CD14-positive monocyte (primary cell): ENCODE results near the gene MAP3K20. TPM values are rescaled to one million over a fixed set of nuclear protein-coding genes. Genes with fewer than 3 reads are reported as not detected.

ENCODE experiments used
- DNase-seq, 3 donors: peaks; one replicate each; pipeline ENCODE4 v3.0.0-alpha.2; 2011 to 2022
- H2AFZ ChIP-seq: 2 replicates; pipeline ENCODE4 v1.6.0; 2012; ENCODE audit warnings: mild to moderate bottlenecking, low read depth, low read length, inconsistent platforms; ENCODE audit not compliant: insufficient read depth, poor library complexity, severe bottlenecking
- H3K27ac ChIP-seq, 2 donors: 1 replicate in 1 of 2; 2 replicates in 1 of 2; pipeline ENCODE4 v1.5.1; 2012 to 2013; ENCODE audit warnings: low read length in 2 of 2, control low read depth in 1 of 2, inconsistent platforms in 1 of 2, low read depth in 1 of 2, mild to moderate bottlenecking in 1 of 2
- H3K27me3 ChIP-seq, 2 donors: one replicate each; pipeline versions ENCODE4 v1.6.0 to v1.6.1; 2011 to 2013; ENCODE audit warnings: low read length in 2 of 2; ENCODE audit not compliant: control insufficient read depth in 2 of 2, insufficient read depth in 2 of 2
- H3K36me3 ChIP-seq, 2 donors: replicated peaks in 1 of 2; 1 replicate in 1 of 2; 2 replicates in 1 of 2; pipeline versions ENCODE4 v1.5.1 to v1.6.1; 2012 to 2013; ENCODE audit warnings: low read length in 2 of 2, control low read depth in 1 of 2, inconsistent platforms in 1 of 2, mild to moderate bottlenecking in 1 of 2; ENCODE audit not compliant: insufficient read depth in 2 of 2, control insufficient read depth in 1 of 2
- H3K4me1 ChIP-seq, 2 donors: 1 replicate in 1 of 2; 2 replicates in 1 of 2; pipeline versions ENCODE4 v1.5.1 to v1.6.1; 2012 to 2013; ENCODE audit warnings: low read length in 2 of 2, control low read depth in 1 of 2, inconsistent platforms in 1 of 2, mild to moderate bottlenecking in 1 of 2, moderate library complexity in 1 of 2; ENCODE audit not compliant: insufficient read depth in 2 of 2, control insufficient read depth in 1 of 2
- H3K4me2 ChIP-seq: replicated peaks from 2 replicates; pipeline ENCODE3; 2012; ENCODE audit warnings: low read length, moderate library complexity, mild to moderate bottlenecking; ENCODE audit not compliant: poor library complexity, severe bottlenecking; ENCODE audit errors: extremely low read depth
- H3K4me3 ChIP-seq, 3 experiments: fragments of 200-600 bp in 1 of 3; sonication (generic) in 1 of 3; replicated peaks in 1 of 3; 1 replicate in 2 of 3; 2 replicates in 1 of 3; pipeline ENCODE4 v1.5.1; 2011 to 2013; ENCODE audit warnings: low read length in 3 of 3, mild to moderate bottlenecking in 3 of 3, control low read depth in 2 of 3, low read depth in 2 of 3, inconsistent platforms in 1 of 3, moderate library complexity in 1 of 3
- H3K79me2 ChIP-seq: 2 replicates; pipeline ENCODE4 v1.6.0; 2012; ENCODE audit warnings: mild to moderate bottlenecking, control low read depth, inconsistent platforms, low read length, moderate library complexity; ENCODE audit not compliant: insufficient read depth
- H3K9ac ChIP-seq: 2 replicates; pipeline ENCODE4 v1.6.0; 2017; ENCODE audit warnings: low read length, mild to moderate bottlenecking; ENCODE audit not compliant: insufficient read depth, poor library complexity, severe bottlenecking
- H3K9me3 ChIP-seq, 2 donors: replicated peaks in 1 of 2; 1 replicate in 1 of 2; 2 replicates in 1 of 2; pipeline versions ENCODE4 v1.5.1 to v1.6.1; 2012 to 2013; ENCODE audit warnings: low read length in 2 of 2, control low read depth in 1 of 2; ENCODE audit not compliant: control insufficient read depth in 1 of 2, insufficient read depth in 1 of 2
- H4K20me1 ChIP-seq: 2 replicates; pipeline ENCODE4 v1.6.0; 2012; ENCODE audit warnings: mild to moderate bottlenecking, low read length, control low read depth, moderate library complexity; ENCODE audit not compliant: insufficient read depth
- H3K27ac Mint-ChIP-seq, 7 donors: one replicate each; pipeline ENCODE4 v1.8.0; 2020; ENCODE audit warnings: mild to moderate bottlenecking in 7 of 7, mixed read lengths in 7 of 7, moderate library complexity in 6 of 7, inconsistent platforms in 2 of 7
- H3K27me3 Mint-ChIP-seq, 3 donors: one replicate each; pipeline ENCODE4 v1.8.0; 2021 to 2022; ENCODE audit warnings: low read depth in 3 of 3, mild to moderate bottlenecking in 3 of 3, mixed read lengths in 3 of 3, moderate library complexity in 3 of 3, inconsistent platforms in 1 of 3
- H3K36me3 Mint-ChIP-seq, 2 donors: one replicate each; pipeline ENCODE4 v1.8.0; 2020; ENCODE audit warnings: mixed read lengths in 2 of 2, inconsistent platforms in 1 of 2, mild to moderate bottlenecking in 1 of 2
- H3K4me1 Mint-ChIP-seq: one replicate; pipeline ENCODE4 v1.8.0; 2020; ENCODE audit warnings: mild to moderate bottlenecking, mixed read lengths
- H3K4me3 Mint-ChIP-seq, 2 donors: one replicate each; pipeline ENCODE4 v1.8.0; 2020; ENCODE audit warnings: mild to moderate bottlenecking in 2 of 2, mixed read lengths in 2 of 2, moderate library complexity in 1 of 2
- H3K9me3 Mint-ChIP-seq, 7 donors: one replicate each; pipeline ENCODE4 v1.8.0; 2020 to 2022; ENCODE audit warnings: mixed read lengths in 7 of 7, mild to moderate bottlenecking in 6 of 7, moderate library complexity in 6 of 7, inconsistent platforms in 2 of 7
- CTCF ChIP-seq: fragments of 200-600 bp; IDR thresholded peaks from one replicate; pipeline ENCODE4 v1.8.0; 2022; ENCODE audit warnings: antibody characterized with exemption, mild to moderate bottlenecking
- WGBS: methylation state at CpG from one replicate; pipeline ENCODE4 v1.1.5; 2013; ENCODE audit warnings: missing lambda C conversion rate; ENCODE audit not compliant: insufficient coverage; 5-methylcytosine and 5-hydroxymethylcytosine counted together
- intact Hi-C, 2 donors: fragments of 100-400 bp; cut with micrococcal nuclease; formaldehyde crosslinking; loops; one replicate each; pipeline versions ENCODE4 v1.15.0 to v1.15.1; 2023
- polyA plus RNA-seq, 3 donors: library from polyadenylated mRNA; depleted of rRNA in 1 of 3; unstranded in 2 of 3; stranded (reverse) in 1 of 3; fragments of 300-500 nt in 2 of 3; fragments of >200 nt in 1 of 3; fragmentation: Illumina TruSeq in 2 of 3; gene quantifications; 1 replicate in 2 of 3; 2 replicates in 1 of 3; pipeline ENCODE4 v1.2.3, GENCODE V29; 2012 to 2021

The MAP3K20 gene
- polyA plus RNA-seq, 3 donors, result 14.3 to 30.7 (median 21.6) TPM

GRCh38 chr2:173118395-173118794, 42.7 kb downstream of the MAP3K20 start:
- no peak for TF ChIP-seq CTCF
- 100% methylated on average over 1 of the region's 1 CpG for WGBS
- Histone ChIP-seq H3K4me3 (no peak overlapping the region), H4K20me1 (peaks cover 93% of the 10 kb centered on the region), H3K9ac (no peak overlapping the region), H3K27ac (no peak overlapping the region), H3K36me3 (peaks cover 0 to 6% of the 10 kb centered on the region in 2 donors), H2AFZ (no peak overlapping the region), H3K27me3 (no peaks in the 10 kb centered on the region), H3K79me2 (peaks cover 49% of the 10 kb centered on the region), H3K4me1 (peaks cover 8 to 9% of the 10 kb centered on the region in 2 donors), H3K4me2 (no peak overlapping the region), H3K9me3 (no peaks in the 10 kb centered on the region)
- H3K36me3 Mint-ChIP-seq, result peaks cover 16 to 27% of the 10 kb centered on the region in 2 donors
- intact Hi-C loops, result no loop called here
- H3K27ac Mint-ChIP-seq, result no peak overlapping the region
- peaks cover 0 to 2% (median 0%) of the 10 kb centered on the region in 7 donors for H3K9me3 Mint-ChIP-seq
- peaks cover 0 to 2% (median 0%) of the 10 kb centered on the region in 3 donors for H3K27me3 Mint-ChIP-seq
- H3K4me1 Mint-ChIP-seq, result peaks cover 23% of the 10 kb centered on the region
- no peak overlapping the region for H3K4me3 Mint-ChIP-seq
- no peak for DNase-seq

GRCh38 chr2:173119069-173119807, 43.6 kb downstream of the MAP3K20 start:
- H3K27ac ChIP-seq, result no peak overlapping the region
- TF ChIP-seq CTCF, result no peak
- H3K9me3 Mint-ChIP-seq, result peaks cover 0 to 2% (median 0%) of the 10 kb centered on the region in 7 donors
- peak overlapping the region in 2 of 7 donors; percentile 42 to 80 for H3K27ac Mint-ChIP-seq
- no peak for DNase-seq
- H3K4me1 ChIP-seq, result peaks cover 16 to 17% of the 10 kb centered on the region in 2 donors
- H3K4me3 ChIP-seq, result no peak overlapping the region
- H3K27me3 Mint-ChIP-seq, result peaks cover 0 to 2% (median 2%) of the 10 kb centered on the region in 3 donors
- H3K27me3 ChIP-seq, result no peaks in the 10 kb centered on the region
- H2AFZ ChIP-seq, result no peak overlapping the region
- H3K9ac ChIP-seq, result no peak overlapping the region
- H3K4me2 ChIP-seq, result no peak overlapping the region
- peaks cover 43% of the 10 kb centered on the region for H3K79me2 ChIP-seq
- no peaks in the 10 kb centered on the region for H3K9me3 ChIP-seq
- peaks cover 93% of the 10 kb centered on the region for H4K20me1 ChIP-seq
- no peak overlapping the region for H3K4me3 Mint-ChIP-seq
- H3K36me3 Mint-ChIP-seq, result peaks cover 12 to 28% of the 10 kb centered on the region in 2 donors
- peaks cover 32% of the 10 kb centered on the region for H3K4me1 Mint-ChIP-seq
- WGBS, result 92% methylated on average over 3 of the region's 5 CpGs
- intact Hi-C loops, result no loop called here
- H3K36me3 ChIP-seq, result peaks cover 0 to 6% of the 10 kb centered on the region in 2 donors
